GM23248 (cell line): ENCODE results near the gene VAV2. TPM values are rescaled to one million over a fixed set of nuclear protein-coding genes. Genes with fewer than 3 reads are reported as not detected.

Source experiments
- DNase-seq: peaks from one replicate; pipeline ENCODE4 v3.0.0-alpha.2; 2015
- H2AFZ ChIP-seq: fragments of 200-600 bp; sonication (generic); 2 replicates; pipeline ENCODE4 v1.6.1; 2016; ENCODE audit warnings: antibody characterized with exemption
- H3F3A ChIP-seq: fragments of 200-600 bp; sonication (generic); 2 replicates; pipeline ENCODE4 v1.6.1; 2016; ENCODE audit warnings: mild to moderate bottlenecking, antibody characterized with exemption, mixed run types; ENCODE audit not compliant: insufficient read depth
- H3K27ac ChIP-seq: fragments of 200-600 bp; sonication (generic); 2 replicates; pipeline ENCODE4 v1.5.1; 2016; ENCODE audit warnings: mild to moderate bottlenecking
- H3K27me3 ChIP-seq: fragments of 200-600 bp; sonication (generic); replicated peaks from 2 replicates; pipeline ENCODE4 v1.6.1; 2016; ENCODE audit warnings: mild to moderate bottlenecking; ENCODE audit not compliant: insufficient read depth
- H3K36me3 ChIP-seq: fragments of 200-600 bp; sonication (generic); 2 replicates; pipeline ENCODE4 v1.6.1; 2016; ENCODE audit warnings: low read depth, mild to moderate bottlenecking
- H3K4me1 ChIP-seq: fragments of 200-600 bp; sonication (generic); 2 replicates; pipeline ENCODE4 v1.6.1; 2016; ENCODE audit warnings: mild to moderate bottlenecking; ENCODE audit not compliant: insufficient read depth
- H3K4me2 ChIP-seq: fragments of 200-600 bp; sonication (generic); one replicate; pipeline ENCODE4 v1.6.1; 2016; ENCODE audit warnings: mild to moderate bottlenecking; ENCODE audit not compliant: unreplicated experiment
- H3K4me3 ChIP-seq: fragments of 200-600 bp; sonication (generic); 2 replicates; pipeline ENCODE4 v1.5.1; 2016; ENCODE audit warnings: mild to moderate bottlenecking
- H3K79me2 ChIP-seq: fragments of 200-600 bp; sonication (generic); 2 replicates; pipeline ENCODE4 v1.6.1; 2016; ENCODE audit warnings: mild to moderate bottlenecking; ENCODE audit not compliant: insufficient read depth
- H3K9ac ChIP-seq: fragments of 200-600 bp; sonication (generic); 2 replicates; pipeline ENCODE4 v1.6.1; 2016; ENCODE audit warnings: mild to moderate bottlenecking
- H3K9me2 ChIP-seq: fragments of 200-600 bp; sonication (generic); 2 replicates; pipeline ENCODE4 v1.6.1; 2016; ENCODE audit warnings: mixed run types, mild to moderate bottlenecking, moderate library complexity; ENCODE audit not compliant: insufficient read depth
- H3K9me3 ChIP-seq: fragments of 200-600 bp; sonication (generic); one replicate; pipeline ENCODE4 v1.6.1; 2017; ENCODE audit warnings: low read depth
- H4K20me1 ChIP-seq: fragments of 200-600 bp; sonication (generic); 2 replicates; pipeline ENCODE4 v1.6.0; 2016; ENCODE audit not compliant: insufficient read depth
- EZH2 ChIP-seq: fragments of 200-600 bp; sonication (generic); IDR thresholded peaks from 2 replicates; pipeline ENCODE4 v1.6.1; 2018; ENCODE audit warnings: antibody characterized with exemption, mild to moderate bottlenecking; ENCODE audit not compliant: insufficient read depth, poor library complexity, severe bottlenecking
- EZH2phosphoT487 ChIP-seq: fragments of 200-600 bp; sonication (generic); IDR thresholded peaks from 2 replicates; pipeline ENCODE4 v1.6.1; 2018; ENCODE audit warnings: antibody characterized with exemption, moderate library complexity, mild to moderate bottlenecking, low read depth; ENCODE audit not compliant: insufficient read depth
- WGBS, 2 experiments: methylation state at CpG; one replicate each; pipeline ENCODE4 v1.1.6; 2015 to 2017; ENCODE audit warnings: low lambda C conversion rate in 2 of 2, low coverage in 1 of 2; ENCODE audit errors: missing lambda C conversion rate in 2 of 2; 5-methylcytosine and 5-hydroxymethylcytosine counted together
- in situ Hi-C: fragments of 300-500 bp; cut with MboI; formaldehyde crosslinking; loops from 2 replicates; pipeline ENCODE4 v1.15.0; 2020
- polyA plus RNA-seq: library from polyadenylated mRNA; unstranded; fragments of >200 nt; fragmentation: Nextera tagmentation; extraction: Ambion mirVana; gene quantifications from 2 replicates; pipeline ENCODE4 v1.2.1, GENCODE V29; 2016
- total RNA-seq: library from RNA; depleted of rRNA; stranded (reverse); fragments of >200 nt; shearing (Covaris generic); gene quantifications from 2 replicates; pipeline ENCODE4 v1.2.3, GENCODE V29; 2014

Gene VAV2
- total and polyA plus RNA-seq, 2 experiments from 2014 or later, result 6.7 to 9.0 TPM

DNA sequence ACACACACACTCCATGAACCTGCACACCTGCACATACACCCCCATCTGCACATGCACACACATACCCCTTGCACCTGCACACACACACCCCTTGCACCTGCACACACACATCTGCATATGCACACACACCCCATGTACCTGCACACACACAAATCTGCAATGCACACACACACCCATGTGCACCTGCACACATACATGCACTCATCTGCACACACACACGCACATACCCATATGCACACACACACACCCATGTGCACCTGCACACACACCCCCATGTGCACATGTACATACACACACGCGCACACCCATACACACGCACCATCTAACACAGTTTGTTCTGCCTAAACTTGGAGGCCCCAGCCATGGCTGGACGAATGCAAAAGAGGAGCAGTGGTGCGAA is 138.1 kb downstream of the VAV2 start:
- 84 to 86% methylated on average over 6 of the region's 6 CpGs for WGBS, 2 experiments
- no peaks in the 10 kb centered on the region for H3K27me3 ChIP-seq
- H2AFZ ChIP-seq, result no peak overlapping the region

DNA sequence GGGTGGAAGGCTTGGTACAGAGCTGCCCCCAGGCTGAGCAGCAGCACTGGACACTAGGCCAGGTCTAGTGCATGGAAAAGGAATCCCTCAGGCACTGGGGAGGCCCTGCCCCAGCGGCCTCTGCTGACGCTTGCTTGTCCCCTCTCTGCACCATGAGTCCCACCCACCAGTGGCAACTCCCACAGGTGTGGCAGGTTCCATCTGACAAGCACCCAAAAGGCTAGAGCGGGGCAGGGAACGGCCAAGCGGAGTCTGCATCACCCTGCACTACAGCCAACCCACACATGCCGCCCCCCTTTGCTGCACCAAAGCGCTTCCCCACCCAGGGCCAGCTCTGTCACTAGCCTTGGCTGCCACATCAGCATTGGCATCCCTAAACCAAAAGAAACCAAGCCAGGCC is 138.8 kb downstream of the VAV2 start:
- no peak overlapping the region for H3K27ac ChIP-seq
- H3F3A ChIP-seq, result no peaks in the 10 kb centered on the region
- H3K4me3 ChIP-seq, result no peak overlapping the region
- DNase-seq, result no peak
- H3K9me3 ChIP-seq, result no peaks in the 10 kb centered on the region
- no peaks in the 10 kb centered on the region for H3K27me3 ChIP-seq
- no peak for TF ChIP-seq EZH2phosphoT487
- TF ChIP-seq EZH2, result no peak
- H3K9me2 ChIP-seq, result no peaks in the 10 kb centered on the region
- no peaks in the 10 kb centered on the region for H3K36me3 ChIP-seq
- in situ Hi-C loops, result no loop called here
- H3K9ac ChIP-seq, result no peak overlapping the region
- H3K4me1 ChIP-seq, result no peaks in the 10 kb centered on the region
- H3K79me2 ChIP-seq, result no peaks in the 10 kb centered on the region; the same call in 1 of the 2 replicates
- no peaks in the 10 kb centered on the region for H4K20me1 ChIP-seq
- no peak overlapping the region for H3K4me2 ChIP-seq
- 76 to 80% methylated on average over 7 of the region's 7 CpGs for WGBS, 2 experiments
- no peak overlapping the region for H2AFZ ChIP-seq

More for the DNA sequence above, 138.1 kb downstream of the VAV2 start:
- Histone ChIP-seq H3K9ac (no peak overlapping the region), H3K9me3 (no peaks in the 10 kb centered on the region), H3K36me3 (no peaks in the 10 kb centered on the region), H3K4me3 (no peak overlapping the region), H3F3A (no peaks in the 10 kb centered on the region), H3K27ac (no peak overlapping the region), H3K9me2 (no peaks in the 10 kb centered on the region), H3K79me2 (no peaks in the 10 kb centered on the region; the same call in 1 of the 2 replicates), H3K4me1 (no peaks in the 10 kb centered on the region), H4K20me1 (no peaks in the 10 kb centered on the region), H3K4me2 (no peak overlapping the region)
- no peak for TF ChIP-seq EZH2
- no peak for TF ChIP-seq EZH2phosphoT487
- in situ Hi-C loops, result no loop called here
- DNase-seq, result no peak

- no peaks in the 10 kb centered on the region for H3K9me2 ChIP-seq
- H3K27ac ChIP-seq, result no peak overlapping the region
- in situ Hi-C loops, result no loop called here
- H3K4me1 ChIP-seq, result no peaks in the 10 kb centered on the region
- no peaks in the 10 kb centered on the region for H4K20me1 ChIP-seq
- H3K36me3 ChIP-seq, result no peaks in the 10 kb centered on the region
- no peak overlapping the region for H2AFZ ChIP-seq
- no peak overlapping the region for H3K9ac ChIP-seq
- no peaks in the 10 kb centered on the region for H3K27me3 ChIP-seq
- H3K9me3 ChIP-seq, result no peaks in the 10 kb centered on the region
- no peak overlapping the region for H3K4me3 ChIP-seq
- no peak overlapping the region for H3K4me2 ChIP-seq
- WGBS, 2 experiments, result 63 to 80% methylated on average over 6 of the region's 6 CpGs
- DNase-seq, result no peak
- H3K79me2 ChIP-seq, result no peaks in the 10 kb centered on the region; the same call in 1 of the 2 replicates
- TF ChIP-seq EZH2phosphoT487 (no peak), EZH2 (no peak)
- H3F3A ChIP-seq, result no peaks in the 10 kb centered on the region
Observed at GRCh38 chr9:133852431-133852830, 139.7 kb downstream of the VAV2 start.

- Histone ChIP-seq H3K9me2 (no peaks in the 10 kb centered on the region), H3K36me3 (no peaks in the 10 kb centered on the region), H3K4me2 (no peak overlapping the region), H3K27me3 (no peaks in the 10 kb centered on the region), H3K27ac (no peak overlapping the region), H3K9ac (no peak overlapping the region), H3F3A (no peaks in the 10 kb centered on the region), H3K79me2 (no peaks in the 10 kb centered on the region; the same call in 1 of the 2 replicates), H4K20me1 (no peaks in the 10 kb centered on the region), H3K4me1 (no peaks in the 10 kb centered on the region), H3K9me3 (no peaks in the 10 kb centered on the region), H2AFZ (no peak overlapping the region), H3K4me3 (no peak overlapping the region)
- no peak for TF ChIP-seq EZH2
- TF ChIP-seq EZH2phosphoT487, result no peak
- no peak for DNase-seq
- in situ Hi-C loops, result no loop called here
- 93 to 100% methylated on average over 1 of the region's 1 CpG for WGBS, 2 experiments
Observed at GRCh38 chr9:133851693-133852092, 140.4 kb downstream of the VAV2 start.

DNA sequence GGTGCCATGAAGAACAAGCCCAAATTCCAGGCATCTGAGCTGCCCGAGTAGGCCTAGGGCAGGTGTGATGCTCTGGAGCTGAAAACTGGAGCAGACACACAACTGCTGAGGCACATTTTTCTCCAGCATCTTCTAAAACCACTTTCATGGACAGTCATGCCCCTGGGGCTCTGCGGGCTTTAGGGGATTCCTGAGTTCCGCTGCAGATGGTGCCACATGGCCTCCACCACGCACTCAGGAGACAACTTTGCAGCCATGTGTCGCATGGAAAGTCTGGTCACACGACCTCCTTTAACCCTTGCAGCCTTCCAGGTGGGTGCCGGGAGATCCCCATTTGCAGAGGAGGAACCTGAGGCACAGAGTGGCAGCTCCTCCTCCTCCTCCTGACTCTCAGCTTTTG is 141.2 kb downstream of the VAV2 start:
- Histone ChIP-seq H3F3A (no peaks in the 10 kb centered on the region), H3K4me3 (no peak overlapping the region), H3K9ac (no peak overlapping the region), H3K27ac (no peak overlapping the region), H3K27me3 (no peaks in the 10 kb centered on the region), H3K4me2 (no peak overlapping the region), H3K9me3 (no peaks in the 10 kb centered on the region), H3K36me3 (no peaks in the 10 kb centered on the region), H3K9me2 (no peaks in the 10 kb centered on the region), H3K4me1 (no peaks in the 10 kb centered on the region), H2AFZ (no peak overlapping the region), H4K20me1 (no peaks in the 10 kb centered on the region), H3K79me2 (no peaks in the 10 kb centered on the region; the same call in 1 of the 2 replicates)
- no peak for DNase-seq
- in situ Hi-C loops, result no loop called here
- no peak for TF ChIP-seq EZH2
- no peak for TF ChIP-seq EZH2phosphoT487
- 94% methylated on average over 7 of the region's 7 CpGs for WGBS, 2 experiments
